ENCODE results near the gene OBP2A.

OBP2A gene

DNA sequence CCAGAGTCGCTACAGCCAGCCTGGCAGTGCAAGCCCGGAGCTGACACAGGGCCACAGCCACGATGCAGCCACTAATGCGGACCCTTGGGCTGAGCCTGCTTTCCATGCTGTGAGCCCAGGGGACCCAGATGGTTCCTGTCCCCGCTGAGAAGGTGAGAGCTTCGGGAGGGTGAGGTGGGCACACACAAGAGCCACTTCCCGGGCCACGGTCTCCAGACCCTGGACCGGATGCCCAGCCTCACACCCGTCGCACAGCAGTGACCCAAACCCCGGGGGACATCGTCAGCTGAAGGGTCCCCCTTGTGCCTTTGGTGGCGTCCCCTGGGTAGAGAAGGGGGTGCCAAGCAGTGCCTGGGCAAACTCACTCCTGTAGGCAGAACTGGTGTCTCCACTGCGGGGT lies 29.0 kb downstream of the OBP2A start:
- Histone ChIP-seq H3K9ac (ENCODE audit: low read length) (no peak overlapping the region), H3K4me1 (ENCODE audit: low read length) (no peaks in the 10 kb centered on the region), H3K9me3 (ENCODE audit: insufficient read depth, low read length) (no peaks in the 10 kb centered on the region), H3K27ac (ENCODE audit: low read length) (no peak overlapping the region), H3K79me2 (ENCODE audit: low read length) (no peaks in the 10 kb centered on the region), H2AFZ (ENCODE audit: low read depth, low read length) (no peak overlapping the region), H4K20me1 (ENCODE audit: insufficient read depth, low read length) (no peaks in the 10 kb centered on the region), H3K36me3 (replicated peaks; ENCODE audit: low read depth, low read length) (no peaks in the 10 kb centered on the region), H3K27me3 (ENCODE audit: low read depth, low read length) (no peaks in the 10 kb centered on the region), H3K4me3 (ENCODE audit: low read length) (no peak overlapping the region), H3K4me2 (ENCODE audit: low read length) (no peak overlapping the region)
- TF ChIP-seq EZH2phosphoT487 (IDR thresholded peaks at IDR 0.05; ENCODE audit: low read depth) = no peak
- TF ChIP-seq, protein P1, sequence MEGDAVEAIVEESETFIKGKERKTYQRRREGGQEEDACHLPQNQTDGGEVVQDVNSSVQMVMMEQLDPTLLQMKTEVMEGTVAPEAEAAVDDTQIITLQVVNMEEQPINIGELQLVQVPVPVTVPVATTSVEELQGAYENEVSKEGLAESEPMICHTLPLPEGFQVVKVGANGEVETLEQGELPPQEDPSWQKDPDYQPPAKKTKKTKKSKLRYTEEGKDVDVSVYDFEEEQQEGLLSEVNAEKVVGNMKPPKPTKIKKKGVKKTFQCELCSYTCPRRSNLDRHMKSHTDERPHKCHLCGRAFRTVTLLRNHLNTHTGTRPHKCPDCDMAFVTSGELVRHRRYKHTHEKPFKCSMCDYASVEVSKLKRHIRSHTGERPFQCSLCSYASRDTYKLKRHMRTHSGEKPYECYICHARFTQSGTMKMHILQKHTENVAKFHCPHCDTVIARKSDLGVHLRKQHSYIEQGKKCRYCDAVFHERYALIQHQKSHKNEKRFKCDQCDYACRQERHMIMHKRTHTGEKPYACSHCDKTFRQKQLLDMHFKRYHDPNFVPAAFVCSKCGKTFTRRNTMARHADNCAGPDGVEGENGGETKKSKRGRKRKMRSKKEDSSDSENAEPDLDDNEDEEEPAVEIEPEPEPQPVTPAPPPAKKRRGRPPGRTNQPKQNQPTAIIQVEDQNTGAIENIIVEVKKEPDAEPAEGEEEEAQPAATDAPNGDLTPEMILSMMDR (IDR thresholded peaks at IDR 0.05; ENCODE audit: low read depth, low read length) = no peak

DNA sequence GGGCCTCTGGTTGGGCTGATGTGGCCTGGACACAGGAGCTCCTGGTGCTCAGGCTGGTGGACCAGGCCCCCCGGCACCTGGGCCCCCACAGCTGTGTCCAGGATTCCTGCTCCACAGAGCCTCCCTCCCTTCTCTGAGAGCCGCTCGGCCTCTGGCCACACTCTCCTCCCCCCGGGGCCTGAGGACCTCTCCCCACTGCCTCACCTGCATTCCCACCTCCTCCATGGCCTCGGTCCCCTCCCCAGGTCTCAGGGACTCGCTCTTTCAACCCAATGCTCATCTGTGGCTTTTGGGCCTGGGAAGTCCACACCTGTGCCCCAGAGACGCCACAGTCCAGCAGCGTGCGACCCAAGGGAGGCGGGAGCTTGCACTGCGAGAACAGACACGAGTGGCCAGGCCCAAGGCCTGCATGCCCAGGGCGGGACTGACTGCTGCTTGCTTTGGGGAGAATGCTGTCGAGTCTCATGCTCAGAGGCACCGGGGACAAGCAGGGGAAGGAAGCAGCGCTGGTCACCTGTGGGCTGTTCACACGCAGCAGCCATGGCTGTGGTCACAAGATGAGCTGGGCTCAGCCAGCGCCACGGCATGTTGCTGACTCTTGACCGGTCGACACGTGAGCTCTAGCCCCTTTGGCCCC lies 30.2 kb downstream of the OBP2A start:
- no peaks in the 10 kb centered on the region for H3K9me3 ChIP-seq (ENCODE audit: insufficient read depth, low read length)
- H3K9ac ChIP-seq (ENCODE audit: low read length) = no peak overlapping the region
- H3K27ac ChIP-seq (ENCODE audit: low read length) = no peak overlapping the region
- H4K20me1 ChIP-seq (ENCODE audit: insufficient read depth, low read length) = no peaks in the 10 kb centered on the region
- H3K4me3 ChIP-seq (ENCODE audit: low read length) = no peak overlapping the region
- no peak overlapping the region for H3K4me2 ChIP-seq (ENCODE audit: low read length)
- H3K27me3 ChIP-seq (ENCODE audit: low read depth, low read length) = no peaks in the 10 kb centered on the region
- no peaks in the 10 kb centered on the region for H3K79me2 ChIP-seq (ENCODE audit: low read length)
- H3K36me3 ChIP-seq (replicated peaks; ENCODE audit: low read depth, low read length) = no peaks in the 10 kb centered on the region
- TF ChIP-seq EZH2phosphoT487 (IDR thresholded peaks at IDR 0.05; ENCODE audit: low read depth) = no peak
- TF ChIP-seq, protein P1 (IDR thresholded peaks at IDR 0.05; ENCODE audit: low read depth, low read length) = no peak
- no peak overlapping the region for H2AFZ ChIP-seq (ENCODE audit: low read depth, low read length)
- no peaks in the 10 kb centered on the region for H3K4me1 ChIP-seq (ENCODE audit: low read length)

DNA sequence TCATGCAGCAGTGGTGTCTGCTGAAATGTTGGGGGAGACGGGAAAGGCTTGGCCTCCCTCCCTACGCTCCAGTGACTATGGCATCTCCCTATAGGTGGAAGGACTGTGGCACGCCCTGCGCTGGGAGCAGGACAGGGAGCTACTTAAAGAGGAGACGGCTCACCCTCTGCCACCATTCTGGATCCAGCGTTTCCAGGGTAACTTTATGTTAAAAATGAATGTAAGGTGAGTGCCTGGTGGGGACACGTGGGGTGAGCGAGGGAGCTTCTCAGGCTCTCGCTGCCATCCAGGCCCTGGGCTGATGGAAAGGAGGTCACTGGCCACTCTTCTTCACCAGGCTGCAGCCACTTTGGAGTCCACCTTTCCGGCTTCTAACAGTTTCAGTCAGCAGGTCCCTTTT lies 31.3 kb downstream of the OBP2A start:
- no peak for TF ChIP-seq EZH2phosphoT487 (IDR thresholded peaks at IDR 0.05; ENCODE audit: low read depth)
- TF ChIP-seq, protein P1 (IDR thresholded peaks at IDR 0.05; ENCODE audit: low read depth, low read length) = no peak
- Histone ChIP-seq H3K4me1 (ENCODE audit: low read length) (no peaks in the 10 kb centered on the region), H3K27ac (ENCODE audit: low read length) (no peak overlapping the region)

DNA sequence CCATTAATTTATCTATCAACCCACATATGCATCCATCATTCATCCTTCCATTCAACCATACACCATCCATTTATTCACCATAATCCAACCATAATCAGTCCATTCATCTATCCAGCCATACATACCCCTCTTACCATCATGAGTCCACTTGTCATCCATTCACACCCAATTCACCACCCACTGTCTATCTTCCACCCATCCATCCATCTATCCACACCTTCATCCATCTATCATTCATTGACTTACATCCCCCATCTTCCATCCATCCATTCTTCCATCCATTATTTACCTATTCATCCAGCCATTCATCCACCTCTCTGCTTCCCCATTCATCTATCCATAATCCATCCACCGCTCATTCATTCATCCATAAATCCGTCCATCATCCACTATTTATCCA lies 33.4 kb downstream of the OBP2A start:
- no peak for TF ChIP-seq EZH2phosphoT487 (IDR thresholded peaks at IDR 0.05; ENCODE audit: low read depth)
- TF ChIP-seq, protein P1 (IDR thresholded peaks at IDR 0.05; ENCODE audit: low read depth, low read length) = no peak
- Histone ChIP-seq H3K9me3 (ENCODE audit: insufficient read depth, low read length) (no peaks in the 10 kb centered on the region), H3K4me3 (ENCODE audit: low read length) (no peak overlapping the region), H2AFZ (ENCODE audit: low read depth, low read length) (no peak overlapping the region), H3K9ac (ENCODE audit: low read length) (no peak overlapping the region), H3K27me3 (ENCODE audit: low read depth, low read length) (no peaks in the 10 kb centered on the region), H3K4me1 (ENCODE audit: low read length) (no peaks in the 10 kb centered on the region), H3K4me2 (ENCODE audit: low read length) (no peak overlapping the region), H3K36me3 (replicated peaks; ENCODE audit: low read depth, low read length) (no peaks in the 10 kb centered on the region), H4K20me1 (ENCODE audit: insufficient read depth, low read length) (no peaks in the 10 kb centered on the region), H3K79me2 (ENCODE audit: low read length) (no peaks in the 10 kb centered on the region), H3K27ac (ENCODE audit: low read length) (no peak overlapping the region)

More for the DNA sequence above, 31.3 kb downstream of the OBP2A start:
- no peaks in the 10 kb centered on the region for H4K20me1 ChIP-seq (ENCODE audit: insufficient read depth, low read length)
- no peaks in the 10 kb centered on the region for H3K27me3 ChIP-seq (ENCODE audit: low read depth, low read length)
- no peak overlapping the region for H3K4me3 ChIP-seq (ENCODE audit: low read length)
- no peak overlapping the region for H3K4me2 ChIP-seq (ENCODE audit: low read length)
- no peaks in the 10 kb centered on the region for H3K36me3 ChIP-seq (replicated peaks; ENCODE audit: low read depth, low read length)
- H2AFZ ChIP-seq (ENCODE audit: low read depth, low read length) = no peak overlapping the region
- no peaks in the 10 kb centered on the region for H3K79me2 ChIP-seq (ENCODE audit: low read length)
- H3K9me3 ChIP-seq (ENCODE audit: insufficient read depth, low read length) = no peaks in the 10 kb centered on the region
- H3K9ac ChIP-seq (ENCODE audit: low read length) = no peak overlapping the region

Measured in OCI-LY3 (cell line).